ENCODE measurements around the gene TRIP12. TPM values are rescaled to one million over a fixed set of nuclear protein-coding genes. Genes with fewer than 3 reads are reported as not detected.

Gene TRIP12
- total RNA-seq, 1 experiment from 2014 or later, result 166 TPM

- Mint-ChIP-seq H3K27ac (no peak overlapping the region; a peak in 1 of 7 replicates), H3K36me3 (ENCODE audit: insufficient read depth in 1 of 3, low read depth in 3 of 3) (peaks cover 12 to 30% (median 21%) of the 10 kb centered on the region in 3 experiments), H3K4me3 (no peak overlapping the region), H3K4me1 (peaks cover 7 to 11% of the 10 kb centered on the region in 2 experiments; a peak in 3 of 4 replicates), H3K27me3 (ENCODE audit: low read depth) (no peaks in the 10 kb centered on the region), H3K9me3 (no peaks in the 10 kb centered on the region)
- H3K79me1 ChIP-seq (ENCODE audit: insufficient read depth, low read depth, low read length, poor library complexity, severe bottlenecking), result peaks cover 3% of the 10 kb centered on the region
- no peak overlapping the region for H4K91ac ChIP-seq (ENCODE audit: insufficient read length, low read depth, low read length)
- no peak overlapping the region for H3K23ac ChIP-seq (ENCODE audit: insufficient read length, low read depth, low read length)
- peaks cover 4% of the 10 kb centered on the region; the same call in 1 of the 2 replicates for H3K79me2 ChIP-seq (ENCODE audit: insufficient read depth, low read length)
- no peak overlapping the region for H2BK20ac ChIP-seq (ENCODE audit: low read depth, low read length, poor library complexity, severe bottlenecking)
- no peaks in the 10 kb centered on the region for H3K4me1 ChIP-seq (ENCODE audit: insufficient read depth, low read length)
- no peak overlapping the region for H2BK5ac ChIP-seq (ENCODE audit: insufficient read length, low read length)
- no peak overlapping the region for H3K18ac ChIP-seq (ENCODE audit: insufficient read length, low read depth, low read length)
- no peaks in the 10 kb centered on the region for H3K23me2 ChIP-seq (ENCODE audit: insufficient read length, low read depth, low read length, poor library complexity, severe bottlenecking)
- no peak overlapping the region for H2BK120ac ChIP-seq (ENCODE audit: low read depth, low read length, poor library complexity, severe bottlenecking)
- H4K8ac ChIP-seq (replicated peaks; ENCODE audit: insufficient read length, low read depth, low read length), result no peak overlapping the region
- H2AFZ ChIP-seq (ENCODE audit: low read length), result no peak overlapping the region
- no peak overlapping the region for H2BK15ac ChIP-seq (ENCODE audit: low read depth, low read length)
- no peak overlapping the region for H3K4me2 ChIP-seq (ENCODE audit: insufficient read depth, insufficient read length, low read length)
- no peaks in the 10 kb centered on the region for H3K9me3 ChIP-seq (ENCODE audit: control insufficient read depth, low read depth, low read length)
- no peak overlapping the region for H4K5ac ChIP-seq (ENCODE audit: insufficient read length, low read depth, low read length)
- H3K27ac ChIP-seq (ENCODE audit: insufficient read length, low read depth, low read length), result no peak overlapping the region
- TF ChIP-seq CTCF (conservative IDR thresholded peaks at IDR 0.05), result no peak
- H3K56ac ChIP-seq (ENCODE audit: insufficient read length, low read depth, low read length), result no peak overlapping the region
- H3K9ac ChIP-seq (ENCODE audit: extremely low read depth, insufficient read length, low read length), result no peak overlapping the region
- H3K14ac ChIP-seq (ENCODE audit: insufficient read depth, low read length), result no peak overlapping the region
- no CpG with 5 or more reads among the region's 5 CpGs for WGBS (ENCODE audit: extremely low coverage, insufficient read length, low lambda C conversion rate)
- H3T11ph ChIP-seq (ENCODE audit: low read length), result no peak overlapping the region
- no peaks in the 10 kb centered on the region for H3K27me3 ChIP-seq (ENCODE audit: insufficient read depth, low read length)
- H3K4ac ChIP-seq (ENCODE audit: low read depth, low read length), result no peak overlapping the region
- H2AK5ac ChIP-seq (ENCODE audit: insufficient read length, low read length), result no peak overlapping the region
- no peak overlapping the region for H2BK12ac ChIP-seq (ENCODE audit: insufficient read length, low read depth, low read length)
- no peaks in the 10 kb centered on the region for H4K20me1 ChIP-seq (ENCODE audit: control insufficient read depth, insufficient read depth, insufficient read length)
- DNase-seq, result no peak
Observed at GRCh38 chr2:229880892-229881586, 40.8 kb downstream of the TRIP12 start.

All from H9 (cell line).